Stimulated activated CD8-positive, alpha-beta memory T cell treated with anti-CD3 and anti-CD28 coated beads, Interleukin-12 subunit alpha, Interleukin-12 subunit beta, amount 100 ng/mL, for 4 hours (primary cell): Measurements from ENCODE around the gene ITLN1.

ENCODE experiments used
- DNase-seq: peaks from one replicate; pipeline ENCODE4 v3.0.0-alpha.2; 2020; ENCODE audit warnings: low read depth

ITLN1 gene

GRCh38 chr1:160855181-160855981, 29.6 kb downstream of the ITLN1 start:
- no peak for DNase-seq

GRCh38 chr1:160853754-160854153, 31.2 kb downstream of the ITLN1 start:
- DNase-seq = no peak

DNA sequence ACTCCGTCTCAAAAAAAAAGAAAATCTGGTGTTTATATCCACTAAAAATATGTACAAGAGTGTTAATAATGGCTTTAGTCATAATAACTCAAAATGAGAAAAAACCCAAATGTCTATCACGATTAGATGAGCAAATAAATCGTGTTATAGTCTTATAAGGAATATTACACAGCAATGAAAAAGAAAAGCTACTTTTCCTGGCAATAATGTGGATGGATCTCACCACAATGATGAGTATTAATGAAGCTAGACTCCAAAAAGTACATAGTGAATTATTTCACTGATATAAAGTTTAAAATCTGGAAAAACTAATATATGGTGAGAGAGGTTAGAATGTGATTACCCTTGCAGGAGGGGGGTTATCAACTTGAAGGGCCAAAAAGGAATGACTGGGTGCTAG, 32.0 kb downstream of the ITLN1 start:
- no peak for DNase-seq

DNA sequence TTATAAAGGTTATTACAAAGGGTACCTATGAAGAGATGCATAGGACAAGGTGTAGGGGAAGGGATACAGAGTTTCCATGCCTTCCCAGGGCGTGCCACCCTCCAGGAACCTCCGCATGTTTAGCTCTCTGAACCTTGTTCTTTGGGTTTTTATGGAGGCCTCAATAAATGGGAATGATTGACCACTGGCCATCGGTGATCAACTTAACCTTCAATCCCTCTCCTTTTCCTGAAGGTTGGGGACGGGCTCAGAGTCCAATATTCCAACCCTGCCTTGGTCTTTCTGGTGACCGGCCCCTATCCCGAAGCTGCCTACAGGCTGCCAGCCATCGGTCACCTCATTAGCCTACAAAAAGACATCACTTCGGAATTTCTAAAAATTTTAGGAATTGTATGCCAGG, 34.0 kb downstream of the ITLN1 start:
- no peak for DNase-seq

DNA sequence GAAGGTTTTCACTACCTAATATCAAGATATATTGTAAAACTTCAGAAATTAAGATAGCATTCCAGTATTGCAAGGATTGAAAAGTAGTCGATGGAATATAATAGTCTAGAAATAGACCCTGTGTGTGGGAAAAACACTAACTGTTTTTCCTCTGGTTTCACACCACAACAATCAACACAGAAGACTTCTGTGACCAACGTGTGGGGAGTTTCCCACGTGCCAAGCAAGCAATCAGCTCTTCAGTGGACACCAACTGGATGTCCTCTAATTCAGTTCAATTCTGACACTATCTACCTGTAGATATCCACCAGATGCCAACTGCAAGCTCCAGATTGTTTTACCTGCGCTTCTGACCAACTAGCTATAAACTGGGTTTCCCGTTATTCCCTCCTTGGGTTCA, 34.4 kb downstream of the ITLN1 start:
- DNase-seq = no peak

- DNase-seq = no peak
Observed at GRCh38 chr1:160846281-160846680, 38.7 kb downstream of the ITLN1 start.

DNA sequence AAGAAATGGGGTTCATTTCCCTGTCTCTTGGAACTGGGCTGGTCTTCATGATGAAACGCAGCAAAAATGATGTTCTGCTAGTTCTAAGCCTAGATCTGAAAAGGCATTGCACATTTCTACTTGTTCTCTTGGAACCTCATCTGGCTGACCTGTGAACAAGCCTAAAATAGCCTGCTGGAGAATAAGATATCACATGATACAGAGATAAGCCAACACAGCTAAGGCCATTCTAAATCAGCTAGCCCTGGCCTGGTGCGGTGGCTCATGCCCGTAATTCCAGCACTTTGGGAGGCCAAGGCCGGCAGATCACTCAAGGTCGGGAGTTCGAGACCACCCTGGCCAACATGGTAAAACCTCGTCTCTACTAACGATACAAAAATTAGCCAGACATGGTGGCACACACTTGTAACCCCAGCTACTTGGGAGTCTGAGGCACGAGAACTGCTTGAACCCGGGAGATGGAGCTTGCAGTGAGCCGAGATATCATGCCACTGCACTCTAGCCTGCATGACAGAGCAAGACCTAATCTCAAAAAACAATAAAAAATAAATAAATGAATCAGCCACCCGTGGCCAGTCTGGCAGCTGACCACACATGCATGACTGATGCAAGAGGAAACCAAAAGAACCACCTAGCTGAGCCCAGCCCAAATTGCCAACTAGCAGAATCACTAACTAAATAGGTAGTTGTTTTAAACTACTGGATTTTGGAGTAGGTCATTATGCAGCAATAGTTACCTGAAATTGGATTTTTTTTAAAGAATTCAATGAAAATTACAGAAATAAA, 40.3 kb downstream of the ITLN1 start:
- DNase-seq = no peak

DNA sequence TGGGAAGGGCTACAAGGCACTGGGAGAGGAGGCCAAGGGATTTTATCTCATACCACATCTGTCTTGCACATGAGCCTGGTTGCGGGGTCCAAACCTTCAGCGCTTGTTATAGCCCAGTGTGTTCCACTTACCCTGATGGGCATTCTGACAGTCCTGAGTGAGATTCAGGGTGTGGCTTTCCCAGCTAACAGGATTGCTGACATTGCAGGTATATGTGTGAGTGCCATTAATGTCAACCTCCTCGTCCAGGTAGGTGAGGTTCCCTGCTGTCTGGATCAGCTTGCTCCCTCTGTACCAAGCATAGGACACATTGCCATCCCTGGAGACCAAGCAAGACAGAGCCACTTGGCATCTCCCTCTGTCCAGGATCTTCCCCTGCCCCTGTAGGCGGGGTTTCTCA, 43.9 kb downstream of the ITLN1 start:
- no peak for DNase-seq

GRCh38 chr1:160839746-160840145, 45.2 kb downstream of the ITLN1 start:
- DNase-seq = no peak

GRCh38 chr1:160838888-160839287, 46.1 kb downstream of the ITLN1 start:
- DNase-seq = no peak

GRCh38 chr1:160837558-160838205, 47.3 kb downstream of the ITLN1 start:
- peak; percentile 71 for DNase-seq

GRCh38 chr1:160836981-160837557, 47.9 kb downstream of the ITLN1 start:
- no peak for DNase-seq

GRCh38 chr1:160836561-160836960, 48.4 kb downstream of the ITLN1 start:
- no peak for DNase-seq

- no peak for DNase-seq
Observed at GRCh38 chr1:160835751-160836150, 49.2 kb downstream of the ITLN1 start.

DNA sequence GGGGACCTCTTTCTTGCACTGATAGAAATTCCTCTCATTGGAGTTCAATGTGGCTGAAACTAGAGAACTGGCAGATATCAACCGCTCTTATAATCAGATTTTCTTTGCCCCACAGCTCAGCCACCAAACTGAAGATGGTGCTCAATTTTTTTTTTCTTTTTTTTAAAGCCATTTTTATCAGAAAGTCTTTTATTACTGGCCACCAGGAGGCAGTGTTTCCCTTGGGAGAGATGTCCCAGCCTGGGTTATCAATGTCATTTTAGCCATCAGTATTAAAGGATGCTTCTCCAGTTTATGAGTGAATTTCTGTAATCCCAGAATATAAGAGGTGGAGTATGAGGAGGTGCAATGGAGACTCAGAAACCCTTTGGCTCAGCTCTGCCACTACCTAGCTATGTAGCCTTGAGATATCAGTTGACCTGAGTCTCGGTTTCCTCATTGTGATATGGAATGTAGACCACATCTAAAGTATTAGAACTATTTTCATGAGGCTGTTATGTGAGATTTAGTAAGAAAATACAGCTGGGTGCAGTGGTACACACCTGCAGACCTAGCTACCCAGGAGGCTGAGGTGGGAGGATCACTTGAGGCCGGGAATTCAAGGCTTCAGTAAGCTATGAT, 49.9 kb downstream of the ITLN1 start:
- no peak for DNase-seq

GRCh38 chr1:160830321-160831153, 54.4 kb downstream of the ITLN1 start:
- peak; percentile 45 for DNase-seq

DNA sequence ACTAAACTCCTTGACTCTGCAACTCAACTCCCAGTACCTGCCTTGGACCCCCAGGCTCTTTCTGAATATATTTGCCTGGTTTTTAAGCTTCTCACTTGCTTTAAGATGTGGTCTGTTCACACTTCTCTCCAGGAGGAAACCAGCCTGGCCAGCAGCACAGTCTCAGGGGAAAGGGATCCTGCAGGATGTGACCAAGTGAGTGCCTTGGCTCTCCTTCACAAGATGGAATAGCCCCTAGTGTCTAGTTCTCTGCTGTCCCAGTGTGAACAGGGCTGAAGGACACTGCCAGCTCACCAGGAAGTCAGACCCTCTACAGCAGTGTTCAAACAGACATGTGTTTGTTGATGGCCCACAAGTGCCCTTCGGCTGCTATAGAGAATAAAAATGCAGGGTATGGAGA, 55.2 kb downstream of the ITLN1 start:
- no peak for DNase-seq

DNA sequence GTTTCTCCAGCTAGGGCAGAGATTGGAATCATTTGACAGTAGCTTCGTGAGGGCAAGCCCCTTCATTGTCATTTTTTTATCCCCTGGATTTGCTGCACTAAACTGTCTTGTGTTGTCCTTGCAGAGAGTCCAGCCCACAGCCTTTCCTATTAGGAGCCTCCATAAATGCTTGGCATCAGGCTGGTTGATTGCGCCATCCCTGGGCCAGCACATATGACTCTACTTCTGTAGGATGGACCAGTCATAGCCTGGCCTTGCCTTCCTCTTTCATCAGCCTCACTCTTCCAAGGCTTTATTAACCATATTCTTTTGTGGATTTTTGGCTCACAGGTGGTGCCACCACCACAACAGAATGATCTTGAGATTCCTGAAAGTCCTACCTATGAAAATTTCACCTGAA, 57.6 kb downstream of the ITLN1 start:
- no peak for DNase-seq

DNA sequence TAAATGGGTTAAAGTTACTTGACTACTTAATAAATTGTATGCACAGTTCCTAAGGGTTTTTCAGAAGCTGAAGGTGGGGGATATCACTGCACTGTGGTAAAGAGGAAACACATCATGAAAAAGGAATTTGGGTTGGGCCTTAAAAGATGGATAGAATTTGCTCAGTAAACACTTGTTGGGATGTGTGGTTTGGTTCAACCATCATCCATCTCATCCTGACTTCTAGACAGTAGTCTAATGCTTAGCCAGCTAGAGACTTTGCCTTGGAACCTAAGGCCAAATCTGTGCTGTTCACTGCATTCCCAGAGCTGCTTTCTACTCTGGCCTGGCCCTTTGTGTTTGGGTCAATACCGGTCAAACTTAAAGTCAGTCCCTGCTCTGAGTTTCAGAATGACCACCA, 58.4 kb downstream of the ITLN1 start:
- DNase-seq = no peak
